ENCODE data around the gene SLC7A6OS.

The SLC7A6OS gene

GRCh38 chr16:68331879-68332410 lies 21.2 kb upstream of the SLC7A6OS start:
- no peaks in the 10 kb centered on the region; the same call in 1 of the 2 replicates for H3K36me3 ChIP-seq (ENCODE audit: insufficient read depth, low read length)
- H3K9me3 ChIP-seq (ENCODE audit: control insufficient read depth, insufficient read depth, low read length): no peaks in the 10 kb centered on the region
- no peak overlapping the region for H3K9ac ChIP-seq (ENCODE audit: low read depth, low read length)
- H3K4me1 ChIP-seq (ENCODE audit: insufficient read depth, low read length): 0 out of 2 replicates have a peak, but pooled peaks cover 3% of the 10 kb centered on the region

GRCh38 chr16:68328860-68329390 lies 18.2 kb upstream of the SLC7A6OS start:
- no peaks in the 10 kb centered on the region; the same call in 1 of the 2 replicates for H3K36me3 ChIP-seq (ENCODE audit: insufficient read depth, low read length)
- H3K4me1 ChIP-seq (ENCODE audit: insufficient read depth, low read length): 0 out of 2 replicates have a peak, but pooled peaks cover 3% of the 10 kb centered on the region
- H3K9ac ChIP-seq (ENCODE audit: low read depth, low read length): no peak overlapping the region
- no peaks in the 10 kb centered on the region for H3K9me3 ChIP-seq (ENCODE audit: control insufficient read depth, insufficient read depth, low read length)

GRCh38 chr16:68328151-68328859 lies 17.6 kb upstream of the SLC7A6OS start:
- H3K9ac ChIP-seq (ENCODE audit: low read depth, low read length): no peak overlapping the region
- 0 out of 2 replicates have a peak, but pooled peaks cover 3% of the 10 kb centered on the region for H3K4me1 ChIP-seq (ENCODE audit: insufficient read depth, low read length)
- no peaks in the 10 kb centered on the region for H3K9me3 ChIP-seq (ENCODE audit: control insufficient read depth, insufficient read depth, low read length)
- no peaks in the 10 kb centered on the region; the same call in 1 of the 2 replicates for H3K36me3 ChIP-seq (ENCODE audit: insufficient read depth, low read length)

GRCh38 chr16:68324780-68325357 lies 14.1 kb upstream of the SLC7A6OS start:
- Histone ChIP-seq H3K9ac (ENCODE audit: low read depth, low read length) (no peak overlapping the region), H3K4me1 (ENCODE audit: insufficient read depth, low read length) (0 out of 2 replicates have a peak, but pooled peaks cover 3% of the 10 kb centered on the region), H3K9me3 (ENCODE audit: control insufficient read depth, insufficient read depth, low read length) (no peaks in the 10 kb centered on the region), H3K36me3 (ENCODE audit: insufficient read depth, low read length) (peaks cover 2% of the 10 kb centered on the region; the same call in 1 of the 2 replicates)

- H3K9me3 ChIP-seq (ENCODE audit: control insufficient read depth, insufficient read depth, low read length): no peaks in the 10 kb centered on the region
- no peak overlapping the region for H3K9ac ChIP-seq (ENCODE audit: low read depth, low read length)
- peaks cover 4% of the 10 kb centered on the region; the same call in 1 of the 2 replicates for H3K36me3 ChIP-seq (ENCODE audit: insufficient read depth, low read length)
- H3K4me1 ChIP-seq (ENCODE audit: insufficient read depth, low read length): 0 out of 2 replicates have a peak, but pooled peaks cover 3% of the 10 kb centered on the region
These were observed 13.6 kb upstream of the SLC7A6OS start for GRCh38 chr16:68324336-68324735.

- no peak overlapping the region for H3K9ac ChIP-seq (ENCODE audit: low read depth, low read length)
- peaks cover 6% of the 10 kb centered on the region; the same call in 1 of the 2 replicates for H3K4me1 ChIP-seq (ENCODE audit: insufficient read depth, low read length)
- peaks cover 4% of the 10 kb centered on the region; the same call in 1 of the 2 replicates for H3K36me3 ChIP-seq (ENCODE audit: insufficient read depth, low read length)
- H3K9me3 ChIP-seq (ENCODE audit: control insufficient read depth, insufficient read depth, low read length): no peaks in the 10 kb centered on the region
These were observed 8.6 kb upstream of the SLC7A6OS start for GRCh38 chr16:68319185-68319908.

GRCh38 chr16:68313116-68313515 lies 2.4 kb upstream of the SLC7A6OS start:
- H3K36me3 ChIP-seq (ENCODE audit: insufficient read depth, low read length): 0 out of 2 replicates have a peak, but pooled peaks cover under 1% of the 10 kb centered on the region
- no peak overlapping the region for H3K9ac ChIP-seq (ENCODE audit: low read depth, low read length)
- H3K4me1 ChIP-seq (ENCODE audit: insufficient read depth, low read length): peaks cover 14% of the 10 kb centered on the region
- H3K9me3 ChIP-seq (ENCODE audit: control insufficient read depth, insufficient read depth, low read length): no peaks in the 10 kb centered on the region

GRCh38 chr16:68310437-68310773 lies 341 bp downstream of the SLC7A6OS start:
- H3K9ac ChIP-seq (ENCODE audit: low read depth, low read length): peak overlapping the region; percentile 88
- peaks cover 13% of the 10 kb centered on the region for H3K4me1 ChIP-seq (ENCODE audit: insufficient read depth, low read length)
- H3K36me3 ChIP-seq (ENCODE audit: insufficient read depth, low read length): peaks cover 7% of the 10 kb centered on the region; the same call in 1 of the 2 replicates
- no peaks in the 10 kb centered on the region for H3K9me3 ChIP-seq (ENCODE audit: control insufficient read depth, insufficient read depth, low read length)

GRCh38 chr16:68309799-68310198 lies 947 bp downstream of the SLC7A6OS start:
- peaks cover 12% of the 10 kb centered on the region for H3K36me3 ChIP-seq (ENCODE audit: insufficient read depth, low read length)
- peaks cover 8% of the 10 kb centered on the region; the same call in 1 of the 2 replicates for H3K4me1 ChIP-seq (ENCODE audit: insufficient read depth, low read length)
- H3K9me3 ChIP-seq (ENCODE audit: control insufficient read depth, insufficient read depth, low read length): no peaks in the 10 kb centered on the region
- peak overlapping the region; percentile 88 for H3K9ac ChIP-seq (ENCODE audit: low read depth, low read length)

GRCh38 chr16:68306633-68307032 lies 4.1 kb downstream of the SLC7A6OS start:
- no peaks in the 10 kb centered on the region for H3K9me3 ChIP-seq (ENCODE audit: control insufficient read depth, insufficient read depth, low read length)
- H3K9ac ChIP-seq (ENCODE audit: low read depth, low read length): no peak overlapping the region
- H3K36me3 ChIP-seq (ENCODE audit: insufficient read depth, low read length): peaks cover 16% of the 10 kb centered on the region
- peaks cover 6% of the 10 kb centered on the region; the same call in 1 of the 2 replicates for H3K4me1 ChIP-seq (ENCODE audit: insufficient read depth, low read length)

- H3K9ac ChIP-seq (ENCODE audit: low read depth, low read length): no peak overlapping the region
- H3K4me1 ChIP-seq (ENCODE audit: insufficient read depth, low read length): peaks cover 3% of the 10 kb centered on the region
- peaks cover 40% of the 10 kb centered on the region for H3K36me3 ChIP-seq (ENCODE audit: insufficient read depth, low read length)
- no peaks in the 10 kb centered on the region for H3K9me3 ChIP-seq (ENCODE audit: control insufficient read depth, insufficient read depth, low read length)
These were observed 9.8 kb downstream of the SLC7A6OS start for GRCh38 chr16:68300734-68301459.

GRCh38 chr16:68299571-68300453 lies 10.9 kb downstream of the SLC7A6OS start:
- Histone ChIP-seq H3K9me3 (ENCODE audit: control insufficient read depth, insufficient read depth, low read length) (no peaks in the 10 kb centered on the region), H3K36me3 (ENCODE audit: insufficient read depth, low read length) (peaks cover 30% of the 10 kb centered on the region), H3K4me1 (ENCODE audit: insufficient read depth, low read length) (peaks cover 3% of the 10 kb centered on the region), H3K9ac (ENCODE audit: low read depth, low read length) (no peak overlapping the region)
